ENCODE measurements around the gene VWC2. TPM values are rescaled to one million over a fixed set of nuclear protein-coding genes. Genes with fewer than 3 reads are reported as not detected.

The VWC2 gene
- polyA plus RNA-seq, 1 of the 3 experiments (the other 2 are of a cell fraction): not detected

DNA sequence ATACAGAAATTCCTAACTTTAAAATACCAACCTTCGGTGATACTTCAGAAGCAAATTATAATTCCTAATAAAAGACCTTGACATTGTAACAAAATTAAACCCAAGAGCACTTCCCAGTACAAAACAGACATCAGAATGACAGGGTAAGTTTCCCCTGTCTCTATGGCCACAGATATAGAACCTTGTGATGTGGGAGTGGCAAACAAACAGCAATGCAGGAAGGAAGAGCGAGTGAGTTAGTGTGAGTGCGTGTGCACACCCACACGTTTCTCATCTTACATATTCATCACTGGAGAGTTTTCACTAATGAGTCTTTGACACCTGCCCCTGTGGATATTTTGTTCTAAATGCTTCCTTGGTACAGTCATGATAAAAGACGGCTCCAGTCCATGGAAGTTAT is 72.2 kb downstream of the VWC2 start:
- H3K27me3 ChIP-seq (ENCODE audit: insufficient read depth): peaks cover 27% of the 10 kb centered on the region; the same call in 1 of the 2 replicates
- no peaks in the 10 kb centered on the region for H3K79me2 ChIP-seq (ENCODE audit: insufficient read depth)
- POLR2A ChIA-PET: no interaction called here
- H3K4me1 ChIP-seq (ENCODE audit: control insufficient read depth in 1 of 2, insufficient read depth in 2 of 2, low read depth in 1 of 2, low read length in 1 of 2): no peaks in the 10 kb centered on the region
- H3K36me3 ChIP-seq (replicated peaks in 1 of 2; ENCODE audit: control insufficient read depth in 1 of 2, insufficient read depth in 2 of 2, low read length in 1 of 2): no peaks in the 10 kb centered on the region
- H3K4me2 ChIP-seq: no peak overlapping the region
- H3K27ac ChIP-seq (ENCODE audit: low read depth in 2 of 2, low read length in 1 of 2): no peak overlapping the region
- DNase-seq: no peak
- no peak overlapping the region for H2AFZ ChIP-seq (ENCODE audit: low read depth)
- WGBS (ENCODE audit: low lambda C conversion rate): 4% methylated on average over 5 of the region's 5 CpGs
- CTCF ChIA-PET: no interaction called here
- no peaks in the 10 kb centered on the region for H4K20me1 ChIP-seq (ENCODE audit: insufficient read depth)
- no peak overlapping the region for H3K4me3 ChIP-seq (ENCODE audit: low read depth in 2 of 2, low read length in 1 of 2)
- no peak for TF ChIP-seq RCOR1 (IDR thresholded peaks at IDR 0.05; ENCODE audit: low read length)
- TF ChIP-seq SIN3A (IDR thresholded peaks at IDR 0.05; ENCODE audit: borderline replicate concordance, low read depth, low read length): no peak
- no peak for TF ChIP-seq FOSL2 (IDR thresholded peaks at IDR 0.05; ENCODE audit: borderline replicate concordance, low read depth)
- no peak for TF ChIP-seq SMC3 (IDR thresholded peaks at IDR 0.05; ENCODE audit: low read depth, low read length)
- TF ChIP-seq, protein P1, sequence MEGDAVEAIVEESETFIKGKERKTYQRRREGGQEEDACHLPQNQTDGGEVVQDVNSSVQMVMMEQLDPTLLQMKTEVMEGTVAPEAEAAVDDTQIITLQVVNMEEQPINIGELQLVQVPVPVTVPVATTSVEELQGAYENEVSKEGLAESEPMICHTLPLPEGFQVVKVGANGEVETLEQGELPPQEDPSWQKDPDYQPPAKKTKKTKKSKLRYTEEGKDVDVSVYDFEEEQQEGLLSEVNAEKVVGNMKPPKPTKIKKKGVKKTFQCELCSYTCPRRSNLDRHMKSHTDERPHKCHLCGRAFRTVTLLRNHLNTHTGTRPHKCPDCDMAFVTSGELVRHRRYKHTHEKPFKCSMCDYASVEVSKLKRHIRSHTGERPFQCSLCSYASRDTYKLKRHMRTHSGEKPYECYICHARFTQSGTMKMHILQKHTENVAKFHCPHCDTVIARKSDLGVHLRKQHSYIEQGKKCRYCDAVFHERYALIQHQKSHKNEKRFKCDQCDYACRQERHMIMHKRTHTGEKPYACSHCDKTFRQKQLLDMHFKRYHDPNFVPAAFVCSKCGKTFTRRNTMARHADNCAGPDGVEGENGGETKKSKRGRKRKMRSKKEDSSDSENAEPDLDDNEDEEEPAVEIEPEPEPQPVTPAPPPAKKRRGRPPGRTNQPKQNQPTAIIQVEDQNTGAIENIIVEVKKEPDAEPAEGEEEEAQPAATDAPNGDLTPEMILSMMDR (IDR thresholded peaks at IDR 0.05): no peak
- no peak for TF ChIP-seq NFIC (IDR thresholded peaks at IDR 0.05; ENCODE audit: borderline replicate concordance)
- TF ChIP-seq, protein P2, sequence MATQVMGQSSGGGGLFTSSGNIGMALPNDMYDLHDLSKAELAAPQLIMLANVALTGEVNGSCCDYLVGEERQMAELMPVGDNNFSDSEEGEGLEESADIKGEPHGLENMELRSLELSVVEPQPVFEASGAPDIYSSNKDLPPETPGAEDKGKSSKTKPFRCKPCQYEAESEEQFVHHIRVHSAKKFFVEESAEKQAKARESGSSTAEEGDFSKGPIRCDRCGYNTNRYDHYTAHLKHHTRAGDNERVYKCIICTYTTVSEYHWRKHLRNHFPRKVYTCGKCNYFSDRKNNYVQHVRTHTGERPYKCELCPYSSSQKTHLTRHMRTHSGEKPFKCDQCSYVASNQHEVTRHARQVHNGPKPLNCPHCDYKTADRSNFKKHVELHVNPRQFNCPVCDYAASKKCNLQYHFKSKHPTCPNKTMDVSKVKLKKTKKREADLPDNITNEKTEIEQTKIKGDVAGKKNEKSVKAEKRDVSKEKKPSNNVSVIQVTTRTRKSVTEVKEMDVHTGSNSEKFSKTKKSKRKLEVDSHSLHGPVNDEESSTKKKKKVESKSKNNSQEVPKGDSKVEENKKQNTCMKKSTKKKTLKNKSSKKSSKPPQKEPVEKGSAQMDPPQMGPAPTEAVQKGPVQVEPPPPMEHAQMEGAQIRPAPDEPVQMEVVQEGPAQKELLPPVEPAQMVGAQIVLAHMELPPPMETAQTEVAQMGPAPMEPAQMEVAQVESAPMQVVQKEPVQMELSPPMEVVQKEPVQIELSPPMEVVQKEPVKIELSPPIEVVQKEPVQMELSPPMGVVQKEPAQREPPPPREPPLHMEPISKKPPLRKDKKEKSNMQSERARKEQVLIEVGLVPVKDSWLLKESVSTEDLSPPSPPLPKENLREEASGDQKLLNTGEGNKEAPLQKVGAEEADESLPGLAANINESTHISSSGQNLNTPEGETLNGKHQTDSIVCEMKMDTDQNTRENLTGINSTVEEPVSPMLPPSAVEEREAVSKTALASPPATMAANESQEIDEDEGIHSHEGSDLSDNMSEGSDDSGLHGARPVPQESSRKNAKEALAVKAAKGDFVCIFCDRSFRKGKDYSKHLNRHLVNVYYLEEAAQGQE (IDR thresholded peaks at IDR 0.05; ENCODE audit: low read depth, low read length): no peak
- TF ChIP-seq MXI1 (IDR thresholded peaks at IDR 0.05; ENCODE audit: low read depth, low read length): no peak
- TF ChIP-seq MEF2A (IDR thresholded peaks at IDR 0.05; ENCODE audit: borderline replicate concordance, low read depth): no peak
- TF ChIP-seq POLR2AphosphoS5 (IDR thresholded peaks at IDR 0.05; ENCODE audit: low read depth, low read length): no peak
- no peak for TF ChIP-seq EZH2phosphoT487 (IDR thresholded peaks at IDR 0.05; ENCODE audit: borderline replicate concordance, low read depth)
- TF ChIP-seq, protein P3, sequence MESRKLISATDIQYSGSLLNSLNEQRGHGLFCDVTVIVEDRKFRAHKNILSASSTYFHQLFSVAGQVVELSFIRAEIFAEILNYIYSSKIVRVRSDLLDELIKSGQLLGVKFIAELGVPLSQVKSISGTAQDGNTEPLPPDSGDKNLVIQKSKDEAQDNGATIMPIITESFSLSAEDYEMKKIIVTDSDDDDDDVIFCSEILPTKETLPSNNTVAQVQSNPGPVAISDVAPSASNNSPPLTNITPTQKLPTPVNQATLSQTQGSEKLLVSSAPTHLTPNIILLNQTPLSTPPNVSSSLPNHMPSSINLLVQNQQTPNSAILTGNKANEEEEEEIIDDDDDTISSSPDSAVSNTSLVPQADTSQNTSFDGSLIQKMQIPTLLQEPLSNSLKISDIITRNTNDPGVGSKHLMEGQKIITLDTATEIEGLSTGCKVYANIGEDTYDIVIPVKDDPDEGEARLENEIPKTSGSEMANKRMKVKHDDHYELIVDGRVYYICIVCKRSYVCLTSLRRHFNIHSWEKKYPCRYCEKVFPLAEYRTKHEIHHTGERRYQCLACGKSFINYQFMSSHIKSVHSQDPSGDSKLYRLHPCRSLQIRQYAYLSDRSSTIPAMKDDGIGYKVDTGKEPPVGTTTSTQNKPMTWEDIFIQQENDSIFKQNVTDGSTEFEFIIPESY (IDR thresholded peaks at IDR 0.05; ENCODE audit: borderline replicate concordance, low read depth): no peak
- TF ChIP-seq, protein P4, sequence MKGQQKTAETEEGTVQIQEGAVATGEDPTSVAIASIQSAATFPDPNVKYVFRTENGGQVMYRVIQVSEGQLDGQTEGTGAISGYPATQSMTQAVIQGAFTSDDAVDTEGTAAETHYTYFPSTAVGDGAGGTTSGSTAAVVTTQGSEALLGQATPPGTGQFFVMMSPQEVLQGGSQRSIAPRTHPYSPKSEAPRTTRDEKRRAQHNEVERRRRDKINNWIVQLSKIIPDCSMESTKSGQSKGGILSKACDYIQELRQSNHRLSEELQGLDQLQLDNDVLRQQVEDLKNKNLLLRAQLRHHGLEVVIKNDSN (IDR thresholded peaks at IDR 0.05; ENCODE audit: borderline replicate concordance, low read depth): no peak
- TF ChIP-seq, protein P5, sequence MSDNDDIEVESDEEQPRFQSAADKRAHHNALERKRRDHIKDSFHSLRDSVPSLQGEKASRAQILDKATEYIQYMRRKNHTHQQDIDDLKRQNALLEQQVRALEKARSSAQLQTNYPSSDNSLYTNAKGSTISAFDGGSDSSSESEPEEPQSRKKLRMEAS (IDR thresholded peaks at IDR 0.05; ENCODE audit: low read depth): no peak
- TF ChIP-seq TEAD4 (IDR thresholded peaks at IDR 0.05; ENCODE audit: borderline replicate concordance, insufficient read depth): no peak
- TF ChIP-seq JUND (IDR thresholded peaks at IDR 0.05): no peak
- no peak for TF ChIP-seq TAF1 (IDR thresholded peaks at IDR 0.05; ENCODE audit: borderline replicate concordance, low read depth, low read length)
- TF ChIP-seq RFX5 (IDR thresholded peaks at IDR 0.05; ENCODE audit: low read length): no peak
- TF ChIP-seq EP300 (IDR thresholded peaks at IDR 0.05; ENCODE audit: borderline replicate concordance in 1 of 2, low read depth in 1 of 2, low read length in 1 of 2): no peak
- H3F3A ChIP-seq (replicated peaks; ENCODE audit: insufficient read depth): no peaks in the 10 kb centered on the region
- no peak overlapping the region for H3K9ac ChIP-seq
- H3K9me3 ChIP-seq: no peaks in the 10 kb centered on the region
- H3K9me2 ChIP-seq: no peaks in the 10 kb centered on the region
